Measurements from ENCODE around the gene PTPN20.

The PTPN20 gene

GRCh38 chr10:47037654-47038425 lies 126.6 kb downstream of the PTPN20 start:
- no peak for TF ChIP-seq CTCF (IDR thresholded peaks at IDR 0.05; ENCODE audit: control extremely low read depth, extremely low read depth, low read depth, missing control alignments)
- CTCF ChIA-PET = interaction anchor here (1.0 to 1.8 kb wide), 3 partner anchors 10 to 303 kb away, joined by 3 to 6 read pairs (median 3); no protein-coding TSS in a partner anchor
- DNase-seq (ENCODE audit: extremely low spot score) = no peak
- POLR2A ChIA-PET = no interaction called here

GRCh38 chr10:47038881-47039561 lies 127.8 kb downstream of the PTPN20 start:
- ChIA-PET POLR2A (no interaction called here), CTCF (interaction anchor here (1.0 to 2.6 kb wide), 5 partner anchors 9 to 302 kb away, joined by 3 to 15 read pairs (median 3); no protein-coding TSS in a partner anchor)
- no peak for TF ChIP-seq CTCF (IDR thresholded peaks at IDR 0.05; ENCODE audit: control extremely low read depth, extremely low read depth, low read depth, missing control alignments)

GRCh38 chr10:47039562-47039913 lies 128.3 kb downstream of the PTPN20 start:
- CTCF ChIA-PET = interaction anchor here (1.0 to 2.6 kb wide), 3 partner anchors 14 to 301 kb away, joined by 3 to 15 read pairs (median 5); no protein-coding TSS in a partner anchor
- no peak for DNase-seq (ENCODE audit: extremely low spot score)
- no peak for TF ChIP-seq CTCF (IDR thresholded peaks at IDR 0.05; ENCODE audit: control extremely low read depth, extremely low read depth, low read depth, missing control alignments)
- POLR2A ChIA-PET = no interaction called here

More at GRCh38 chr10:47038881-47039561, 127.8 kb downstream of the PTPN20 start:
- DNase-seq (ENCODE audit: extremely low spot score) = no peak

GRCh38 chr10:47040041-47040491 lies 128.8 kb downstream of the PTPN20 start:
- POLR2A ChIA-PET = no interaction called here
- CTCF ChIA-PET = interaction anchor here (1.3 to 2.6 kb wide), 2 partner anchors 15 to 301 kb away, joined by 5 to 15 read pairs; no protein-coding TSS in a partner anchor
- DNase-seq (ENCODE audit: extremely low spot score) = no peak

GRCh38 chr10:47040681-47041080 lies 129.5 kb downstream of the PTPN20 start:
- CTCF ChIA-PET = interaction anchor here (1.3 to 2.6 kb wide), 2 partner anchors 16 to 300 kb away, joined by 5 to 15 read pairs; no protein-coding TSS in a partner anchor
- POLR2A ChIA-PET = no interaction called here
- DNase-seq (ENCODE audit: extremely low spot score) = no peak
- no peak for TF ChIP-seq CTCF (IDR thresholded peaks at IDR 0.05; ENCODE audit: control extremely low read depth, extremely low read depth, low read depth, missing control alignments)

More at GRCh38 chr10:47040041-47040491, 128.8 kb downstream of the PTPN20 start:
- no peak for TF ChIP-seq CTCF (IDR thresholded peaks at IDR 0.05; ENCODE audit: control extremely low read depth, extremely low read depth, low read depth, missing control alignments)

GRCh38 chr10:47041396-47042198 lies 130.4 kb downstream of the PTPN20 start:
- DNase-seq (ENCODE audit: extremely low spot score) = no peak
- ChIA-PET CTCF (interaction anchor here (1.6 to 2.6 kb wide), 2 partner anchors 17 to 270 kb away, joined by 7 to 15 read pairs; no protein-coding TSS in a partner anchor), POLR2A (no interaction called here)
- TF ChIP-seq CTCF (IDR thresholded peaks at IDR 0.05; ENCODE audit: control extremely low read depth, extremely low read depth, low read depth, missing control alignments) = no peak
